Transverse colon (tissue), 4 donors: ENCODE results near the gene AARS1. TPM values are rescaled to one million over a fixed set of nuclear protein-coding genes. Genes with fewer than 3 reads are reported as not detected.
"Not testable (repeated sequence)": the region's sequence is repeated elsewhere in the genome, so short reads cannot be mapped to it uniquely, and the experiment has no call there.

Experiments used
- DNase-seq: peaks from one replicate; pipeline ENCODE4 v3.0.0-alpha.2; 2019
- H3K27ac ChIP-seq, 4 donors: fragments of 200-600 bp; sonication (generic); 2 replicates each; pipeline ENCODE4 v1.5.1; 2016 to 2018; ENCODE audit warnings: inconsistent platforms in 4 of 4
- H3K27me3 ChIP-seq: fragments of 200-600 bp; sonication (generic); 2 replicates; pipeline ENCODE4 v1.5.1; 2017; ENCODE audit warnings: inconsistent platforms
- H3K36me3 ChIP-seq, 4 donors: fragments of 200-600 bp; sonication (generic); 2 replicates each; pipeline ENCODE4 v1.5.1; 2017 to 2019; ENCODE audit warnings: inconsistent platforms in 4 of 4
- H3K4me1 ChIP-seq, 4 donors: fragments of 200-600 bp; sonication (generic); 2 replicates each; pipeline ENCODE4 v1.5.1; 2017 to 2020; ENCODE audit warnings: inconsistent platforms in 4 of 4
- H3K4me3 ChIP-seq, 4 donors: fragments of 200-600 bp; sonication (generic); 1 replicate in 1 of 4; 2 replicates in 3 of 4; pipeline versions ENCODE4 v1.5.1 to v1.6.1; 2017 to 2019; ENCODE audit warnings: inconsistent platforms in 4 of 4
- H3K9me3 ChIP-seq, 2 donors: fragments of 200-600 bp; sonication (generic); 2 replicates each; pipeline ENCODE4 v1.5.1; 2017 to 2019; ENCODE audit warnings: inconsistent platforms in 2 of 2
- CTCF ChIP-seq, 5 experiments: fragments of 200-600 bp in 3 of 5; fragments of 450-650 bp in 2 of 5; sonication (generic) in 3 of 5; IDR thresholded peaks; 1 replicate in 2 of 5; 2 replicates in 3 of 5; pipeline ENCODE4 v1.5.1; 2016 to 2017; ENCODE audit warnings: antibody characterized with exemption in 5 of 5, inconsistent platforms in 3 of 5, mild to moderate bottlenecking in 2 of 5, moderate library complexity in 1 of 5
- EP300 ChIP-seq: sonication (generic); formaldehyde crosslinking; IDR thresholded peaks from one replicate; pipeline ENCODE4 v1.6.1; 2017; ENCODE audit warnings: antibody characterized with exemption, low read depth
- POLR2A ChIP-seq: fragments of 450-650 bp; IDR thresholded peaks from one replicate; pipeline ENCODE4 v1.6.1; 2016; ENCODE audit warnings: antibody characterized with exemption, mild to moderate bottlenecking, moderate library complexity
- POLR2AphosphoS5 ChIP-seq, 3 donors: sonication (generic); formaldehyde crosslinking; IDR thresholded peaks; one replicate each; pipeline ENCODE4 v1.6.1; 2016; ENCODE audit warnings: antibody characterized with exemption in 3 of 3
- WGBS, 2 donors: methylation state at CpG; one replicate each; pipeline ENCODE4 v1.1.5; 2018; ENCODE audit warnings: low coverage in 1 of 2; 5-methylcytosine and 5-hydroxymethylcytosine counted together
- in situ Hi-C, 4 donors: fragments of 200-750 bp; cut with MboI; loops; one replicate each; pipeline versions ENCODE4 v1.15.0 to v1.15.1; 2017; ENCODE audit warnings: low sequenced_read_pairs in 3 of 4, low pct_ligation_motif_present in 1 of 4, low pct_unique_long_range_greater_than_20kb in 1 of 4
- intact Hi-C: fragments of 100-400 bp; cut with DNase I; formaldehyde crosslinking; loops from one replicate; pipeline ENCODE4 v1.15.1; 2023; ENCODE audit warnings: low total_unique reads
- total RNA-seq, 4 donors: library from RNA; depleted of rRNA; stranded (reverse); fragments of >200 nt; gene quantifications; one replicate each; pipeline ENCODE4 v1.1.0, GENCODE V29; 2016

The AARS1 gene
- total RNA-seq, 4 donors from 2014 or later: 38.5 to 77.5 (median 54.6) TPM

- peaks cover 0 to 73% (median 34%) of the 10 kb centered on the region in 4 donors for H3K36me3 ChIP-seq
Measured at GRCh38 chr16:70276392-70276791, 12.9 kb downstream of the AARS1 start.

GRCh38 chr16:70271696-70272095, 17.6 kb downstream of the AARS1 start:
- no peak overlapping the region for H3K27ac ChIP-seq
- intact Hi-C loops (no loop called here), in situ Hi-C loops (loop anchor here in 1 of 4 donors (25.0 kb wide), 1 partner anchor 109 kb away; the partner anchor contains the start of gene CLEC18C)
- no peaks in the 10 kb centered on the region for H3K4me1 ChIP-seq
- TF ChIP-seq EP300: no peak
- TF ChIP-seq POLR2A: no peak
- no peak for TF ChIP-seq CTCF (IDR thresholded peaks at IDR 0.05)
- TF ChIP-seq POLR2AphosphoS5 (IDR thresholded peaks at IDR 0.05): no peak
- H3K36me3 ChIP-seq: peaks cover 0 to 69% (median 35%) of the 10 kb centered on the region in 4 donors
- 94 to 100% methylated on average over 1 to 10 of the region's 10 CpGs for WGBS, 2 donors
- no peaks in the 10 kb centered on the region for H3K9me3 ChIP-seq
- H3K4me3 ChIP-seq: no peak overlapping the region
- no peak for DNase-seq
- H3K27me3 ChIP-seq: no peaks in the 10 kb centered on the region

More at GRCh38 chr16:70276392-70276791, 12.9 kb downstream of the AARS1 start:
- no peak overlapping the region for H3K27ac ChIP-seq
- 88% methylated on average over 1 of the region's 1 CpG; no CpG with 5 or more reads in 1 of the 2 donors for WGBS, 2 donors
- in situ Hi-C loops (no loop called here), intact Hi-C loops (no loop called here)
- no peaks in the 10 kb centered on the region for H3K4me1 ChIP-seq
- no peak overlapping the region for H3K4me3 ChIP-seq
- TF ChIP-seq POLR2AphosphoS5 (IDR thresholded peaks at IDR 0.05) (no peak), POLR2A (no peak), EP300 (no peak), CTCF (IDR thresholded peaks at IDR 0.05) (no peak)
- DNase-seq: no peak
- H3K9me3 ChIP-seq: no peaks in the 10 kb centered on the region
- H3K27me3 ChIP-seq: no peaks in the 10 kb centered on the region

GRCh38 chr16:70270176-70270575, 19.1 kb downstream of the AARS1 start:
- in situ Hi-C loops: loop anchor here in 1 of 4 donors (25.0 kb wide), 1 partner anchor 108 kb away; the partner anchor contains the start of gene CLEC18C
- TF ChIP-seq POLR2AphosphoS5 (IDR thresholded peaks at IDR 0.05) (no peak), POLR2A (no peak), EP300 (no peak), CTCF (IDR thresholded peaks at IDR 0.05) (no peak)
- no peak overlapping the region for H3K27ac ChIP-seq

GRCh38 chr16:70269471-70269870, 19.8 kb downstream of the AARS1 start:
- Histone ChIP-seq H3K27me3 (no peaks in the 10 kb centered on the region), H3K9me3 (no peaks in the 10 kb centered on the region), H3K27ac (no peak overlapping the region), H3K4me3 (no peak overlapping the region), H3K36me3 (peaks cover 0 to 72% (median 35%) of the 10 kb centered on the region in 4 donors), H3K4me1 (no peaks in the 10 kb centered on the region)
- in situ Hi-C loops (loop anchor here in 1 of 4 donors (25.0 kb wide), 1 partner anchor 107 kb away; the partner anchor contains the start of gene CLEC18C), intact Hi-C loops (no loop called here)
- DNase-seq: no peak
- WGBS, 2 donors: 94% methylated on average over 12 of the region's 12 CpGs; no CpG with 5 or more reads in 1 of the 2 donors
- TF ChIP-seq POLR2A (no peak), CTCF (IDR thresholded peaks at IDR 0.05) (no peak), POLR2AphosphoS5 (IDR thresholded peaks at IDR 0.05) (no peak), EP300 (no peak)

More at GRCh38 chr16:70270176-70270575, 19.1 kb downstream of the AARS1 start:
- Histone ChIP-seq H3K27me3 (no peaks in the 10 kb centered on the region), H3K9me3 (no peaks in the 10 kb centered on the region), H3K4me3 (no peak overlapping the region), H3K36me3 (peaks cover 0 to 72% (median 35%) of the 10 kb centered on the region in 4 donors), H3K4me1 (no peaks in the 10 kb centered on the region)
- WGBS, 2 donors: 86 to 100% methylated on average over 2 to 3 of the region's 3 CpGs
- no peak for DNase-seq
- intact Hi-C loops: no loop called here

GRCh38 chr16:70267922-70268321, 21.4 kb downstream of the AARS1 start:
- DNase-seq, H3K27me3 ChIP-seq, H3K4me1 ChIP-seq, H3K4me3 ChIP-seq, H3K27ac ChIP-seq, H3K9me3 ChIP-seq, intact Hi-C loops: not testable (repeated sequence)
- 94% methylated on average over 10 of the region's 10 CpGs; no CpG with 5 or more reads in 1 of the 2 donors for WGBS, 2 donors
- H3K36me3 ChIP-seq: peaks cover 0 to 76% (median 35%) of the 10 kb centered on the region in 4 donors
- in situ Hi-C loops: loop anchor here in 1 of 4 donors (25.0 kb wide), 1 partner anchor 106 kb away; the partner anchor contains the start of gene CLEC18C
